IPS DF 19.7 (cell line): ENCODE data around the gene GRIN2A.
A peak's percentile ranks its signal among the peaks of the same experiment; 100 is the strongest.

Source experiments
- DNase-seq: peaks from one replicate; pipeline ENCODE4 v3.0.0-alpha.2; 2013; ENCODE audit warnings: low read depth, low spot score

The GRIN2A gene

DNA sequence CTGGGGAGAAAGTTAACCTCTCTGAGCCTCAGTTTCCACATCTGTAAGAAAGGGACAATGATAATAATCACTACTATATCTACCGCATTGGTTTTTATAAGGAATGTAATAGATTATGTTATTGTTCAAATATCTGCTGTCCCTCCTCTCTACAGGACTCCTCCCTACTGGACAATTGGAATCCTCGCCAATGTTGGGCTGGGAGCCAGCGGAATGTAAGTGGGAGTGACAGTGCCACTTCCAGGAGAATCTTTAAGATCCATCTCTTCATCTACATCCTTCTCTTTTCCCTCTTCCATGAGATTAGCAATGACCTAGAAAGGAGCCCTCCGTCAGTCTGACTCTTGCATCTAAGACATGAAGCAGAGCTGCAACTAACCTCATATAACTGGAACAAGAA, 95.1 kb downstream of the GRIN2A start:
- DNase-seq, result no peak

DNA sequence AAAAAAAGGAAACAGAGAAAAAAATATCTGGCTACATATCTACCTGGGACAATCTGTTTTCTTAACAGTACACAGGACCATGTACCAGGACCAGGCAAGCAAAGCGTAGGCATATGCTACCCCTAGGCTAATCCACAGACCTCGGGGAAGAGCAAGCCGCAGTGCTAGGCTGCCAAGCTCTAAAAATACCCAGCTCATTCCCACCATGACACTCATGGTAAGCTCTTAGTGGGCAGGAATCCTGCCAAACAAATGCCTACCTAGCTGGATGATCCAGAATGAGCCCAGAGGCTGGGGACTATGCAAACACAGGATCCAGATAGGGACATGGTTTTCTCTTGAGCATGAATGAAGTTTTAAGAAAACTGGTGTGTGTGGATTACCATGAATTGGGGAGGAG, 95.6 kb downstream of the GRIN2A start:
- no peak for DNase-seq

DNA sequence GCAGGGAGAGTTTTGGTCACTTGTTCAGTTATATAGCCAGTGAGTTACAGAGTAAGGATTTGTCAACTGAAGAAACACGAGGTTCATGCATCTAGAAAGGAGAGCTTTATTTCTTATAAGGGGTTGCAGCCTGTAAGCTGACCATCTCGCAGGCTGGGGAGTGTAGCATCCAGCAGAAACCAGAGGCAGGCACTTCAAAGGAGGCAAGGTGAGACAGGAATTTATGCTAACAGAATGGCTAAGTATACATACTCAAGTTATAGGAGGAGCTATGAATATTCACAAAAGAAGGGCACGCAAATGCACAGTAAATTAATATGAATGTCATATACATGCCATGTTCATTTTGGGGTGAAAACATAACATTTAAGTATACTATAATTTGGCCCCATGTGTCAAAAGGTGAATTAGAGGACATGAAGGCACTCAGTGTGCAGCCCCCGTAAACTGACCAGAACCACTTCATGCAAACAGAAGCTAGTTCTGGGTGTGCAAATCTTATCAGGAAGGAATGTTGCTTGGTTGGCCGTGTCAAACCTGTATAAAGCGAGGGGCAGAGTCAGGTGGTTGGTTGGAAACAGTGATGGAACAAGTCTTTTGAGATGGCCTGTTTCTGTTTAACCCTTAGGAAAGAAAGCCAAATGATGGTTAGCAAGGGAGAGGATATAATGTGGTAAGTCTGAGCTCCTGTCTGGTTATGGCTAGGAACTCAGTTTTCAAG, 97.0 kb downstream of the GRIN2A start:
- DNase-seq, result no peak

DNA sequence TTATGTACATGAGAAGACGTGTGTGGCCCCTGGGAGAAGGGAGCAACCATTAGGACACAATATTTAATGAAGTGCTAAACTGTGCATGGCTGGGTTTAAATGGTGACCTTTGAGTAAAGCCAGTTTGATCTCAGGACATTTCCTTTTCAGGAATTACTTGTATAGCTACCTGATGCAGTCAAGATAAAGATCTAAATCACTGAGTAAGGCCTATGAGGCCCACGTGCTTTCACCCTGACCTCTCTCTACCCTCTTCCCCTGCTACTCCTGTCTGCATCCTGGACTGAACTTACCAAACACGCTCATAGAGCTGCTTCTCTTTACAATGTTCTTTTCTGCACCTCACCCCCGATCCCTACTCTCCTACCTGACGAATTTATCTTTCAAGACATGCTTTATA, 98.9 kb downstream of the GRIN2A start:
- DNase-seq, result no peak

DNA sequence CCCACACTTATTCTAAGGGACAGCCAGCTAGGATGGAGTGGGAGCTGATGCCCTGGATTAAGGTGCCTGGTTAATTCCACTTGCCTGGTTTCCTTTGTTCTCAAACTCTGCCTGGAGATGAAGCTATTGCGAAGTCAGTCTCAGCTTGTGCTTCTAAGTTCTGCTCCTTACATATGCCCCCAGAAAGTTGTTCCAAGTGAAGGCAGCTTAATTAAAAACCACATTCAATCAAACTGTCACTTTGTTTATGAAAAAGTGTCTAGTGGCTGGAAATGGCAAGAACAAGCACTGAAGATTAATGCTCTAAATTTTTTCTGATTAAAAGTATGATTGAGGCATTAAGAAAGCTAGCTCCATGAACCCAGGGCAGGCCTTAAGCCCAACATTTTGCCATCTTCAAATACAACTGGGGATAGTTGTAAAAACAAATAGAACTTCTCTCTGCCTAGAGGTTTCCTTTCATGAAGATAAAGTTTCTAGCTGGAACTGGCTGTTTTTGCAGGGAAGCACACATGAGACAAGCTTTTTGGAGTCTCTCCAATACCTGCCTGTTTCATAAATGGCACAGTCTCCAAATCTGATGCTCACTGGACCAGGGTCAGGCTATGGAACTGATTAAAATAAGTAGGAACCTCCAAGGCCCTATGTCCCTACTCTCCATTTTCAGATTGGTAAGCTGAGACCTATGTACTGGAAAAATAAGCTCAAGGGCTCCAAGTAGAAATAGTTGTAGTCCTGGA, 100.9 kb downstream of the GRIN2A start:
- DNase-seq, result no peak

DNA sequence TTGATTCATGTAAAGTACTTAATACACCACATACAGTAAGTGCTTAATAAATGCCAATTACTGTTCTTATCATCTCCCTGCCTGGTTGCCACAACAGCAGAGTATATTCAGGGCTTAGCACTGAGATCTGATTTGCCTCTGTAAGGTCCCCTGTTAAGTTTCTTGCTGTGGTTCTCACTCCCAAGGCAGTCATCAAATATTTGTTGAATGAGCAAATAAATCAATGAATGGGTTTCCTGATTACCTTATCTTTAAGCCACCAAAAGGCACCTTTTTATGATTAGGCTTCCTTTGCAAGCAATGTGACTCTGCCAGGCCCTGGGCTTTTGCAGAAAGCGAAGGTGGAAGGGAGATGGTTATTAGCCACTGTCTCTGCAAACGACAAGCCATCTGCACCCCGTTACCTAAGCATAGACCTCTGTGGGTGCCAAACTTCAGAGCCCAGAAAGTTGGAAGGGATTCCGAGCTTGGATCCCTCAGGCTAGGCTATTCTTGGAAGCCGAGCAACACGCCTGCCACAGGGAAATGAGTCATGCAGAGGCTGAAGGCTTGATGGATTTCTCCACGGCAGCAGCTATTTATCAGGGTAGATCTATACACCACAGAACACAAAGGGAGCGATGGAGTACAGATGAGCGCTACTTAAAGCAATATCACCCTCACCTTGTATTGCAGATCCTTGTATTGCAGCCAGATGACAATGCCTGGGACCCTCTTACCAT, 102.0 kb downstream of the GRIN2A start:
- no peak for DNase-seq

DNA sequence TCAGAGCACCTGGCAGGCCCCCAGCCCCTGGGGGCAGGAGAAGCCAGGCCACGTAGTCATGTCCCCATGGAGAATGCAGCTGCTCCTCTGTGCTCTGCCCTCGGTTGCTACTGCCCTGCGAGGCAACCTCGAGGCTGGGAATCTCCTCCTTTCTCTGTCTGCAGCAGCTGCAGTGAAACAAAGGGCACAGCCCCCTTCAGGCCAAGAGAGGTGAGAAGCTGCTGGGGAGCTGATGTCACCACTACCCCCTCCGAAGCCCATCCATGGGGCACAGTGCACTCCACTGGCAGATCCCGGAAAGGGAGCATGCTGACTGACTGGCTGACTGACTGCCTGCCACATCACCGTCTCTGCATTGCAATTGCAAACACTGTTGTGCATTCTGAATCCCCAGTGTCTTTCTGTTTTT, 103.7 kb downstream of the GRIN2A start:
- peak; percentile 45 for DNase-seq

DNA sequence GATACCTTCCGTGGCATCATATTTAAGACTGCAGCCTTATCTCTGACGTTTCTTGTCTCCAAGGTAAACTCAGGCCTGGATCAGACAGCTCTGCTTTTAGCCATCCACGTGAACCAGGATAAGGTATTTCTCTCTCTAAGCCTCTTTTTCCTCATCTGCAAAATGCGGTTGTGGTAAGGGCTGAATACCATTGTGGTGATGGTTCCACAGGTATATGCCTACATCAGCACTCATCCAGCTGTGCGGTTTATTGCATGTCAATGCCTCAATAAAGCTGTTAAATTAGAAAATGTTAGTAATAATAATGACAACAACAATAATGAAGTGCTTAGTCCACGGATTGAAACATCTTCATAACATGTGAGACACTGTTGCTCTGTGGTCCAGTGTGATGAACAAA, 104.4 kb downstream of the GRIN2A start:
- no peak for DNase-seq

DNA sequence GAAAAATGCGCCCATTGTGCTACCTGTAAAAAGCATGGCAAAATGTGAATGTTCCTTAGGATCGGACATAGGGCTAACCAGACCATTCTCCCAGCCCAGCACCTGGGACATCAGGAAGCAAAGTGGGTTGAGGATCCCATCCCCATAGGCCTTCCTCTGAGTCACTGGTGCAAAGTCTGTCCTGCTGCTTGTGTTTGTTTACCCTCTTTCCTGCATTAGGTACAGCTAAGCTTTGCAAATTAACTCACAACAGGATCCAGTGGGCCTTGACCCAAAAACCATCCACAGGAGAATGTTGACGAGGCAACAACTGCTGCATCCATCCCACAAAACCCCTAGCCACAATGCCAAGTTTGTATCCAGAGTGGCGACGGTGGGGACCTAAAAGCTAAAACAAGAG, 106.2 kb downstream of the GRIN2A start:
- no peak for DNase-seq

DNA sequence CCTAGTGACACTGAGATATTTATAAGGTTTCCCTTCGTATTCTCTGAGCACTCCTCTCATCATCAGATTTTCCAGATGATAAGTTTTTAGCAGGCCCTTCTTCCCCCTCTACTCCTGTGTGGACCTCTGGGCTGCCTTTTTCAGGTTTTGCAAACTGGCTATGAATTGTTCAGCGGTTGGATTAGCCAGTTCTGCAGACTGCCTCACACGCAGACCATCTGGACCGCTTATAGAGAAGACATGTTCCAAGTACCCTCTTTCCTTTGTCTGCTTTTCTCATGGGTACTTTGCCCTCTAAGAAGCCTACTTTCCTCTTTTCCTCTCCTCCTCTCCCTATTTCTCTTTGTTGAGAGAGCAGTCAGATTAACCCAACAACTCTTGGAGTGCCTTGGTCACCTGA, 111.6 kb downstream of the GRIN2A start:
- no peak for DNase-seq

DNA sequence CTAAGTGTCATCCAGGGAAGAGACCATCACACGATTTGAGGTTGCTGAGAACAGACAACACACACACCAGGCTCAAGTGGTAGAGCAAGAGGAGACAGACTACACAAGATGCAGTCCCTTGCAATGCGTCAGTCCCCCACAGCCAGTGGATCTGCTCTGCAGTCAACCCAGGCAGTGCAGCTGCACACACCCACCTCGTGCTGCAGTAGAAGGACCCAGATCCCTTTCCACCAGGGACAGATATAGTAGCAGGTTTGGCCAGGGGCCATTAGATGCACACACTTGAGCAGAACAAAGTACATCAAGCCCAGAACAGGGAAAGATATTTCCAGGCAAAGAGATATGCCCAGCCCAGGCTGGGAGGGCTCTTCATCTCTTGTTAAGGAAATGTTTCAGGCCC, 112.9 kb downstream of the GRIN2A start:
- DNase-seq, result no peak

DNA sequence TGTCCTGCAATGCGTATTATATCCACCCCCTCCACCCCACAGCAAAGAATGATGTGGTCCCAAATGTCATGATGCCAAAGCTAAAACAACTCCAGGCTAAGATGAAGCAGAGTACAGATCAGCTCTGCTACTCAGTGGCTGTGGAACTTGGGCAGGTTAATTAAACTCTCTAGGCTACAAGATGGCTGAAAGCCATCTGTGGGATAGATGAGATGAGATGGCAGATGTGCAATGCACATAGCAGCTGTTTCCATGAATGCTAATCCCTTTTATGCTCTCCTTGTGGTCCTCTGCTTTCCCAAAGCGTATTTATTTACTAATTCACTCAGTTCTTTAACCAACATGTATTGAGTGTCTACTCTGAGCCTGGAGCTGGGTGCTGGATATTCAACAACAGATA, 114.4 kb downstream of the GRIN2A start:
- DNase-seq, result no peak

DNA sequence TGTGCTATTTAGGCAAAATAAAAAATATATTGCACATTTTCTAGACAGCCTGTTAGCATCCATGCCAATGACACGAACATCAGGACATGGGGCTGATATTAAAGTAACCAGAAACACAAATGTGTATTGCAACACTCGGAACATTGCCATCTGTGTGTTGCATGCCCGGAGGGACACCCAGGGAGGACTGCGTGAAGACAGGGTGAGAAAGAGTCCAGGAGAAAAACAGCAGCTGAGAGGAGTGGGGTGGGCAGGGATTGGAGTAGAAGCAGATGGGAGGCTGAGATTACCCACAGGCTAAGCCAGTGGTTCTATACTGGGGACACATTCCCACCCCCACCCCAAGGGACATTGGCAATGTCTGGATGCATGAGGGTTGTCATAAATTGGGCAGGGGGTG, 114.8 kb downstream of the GRIN2A start:
- no peak for DNase-seq

DNA sequence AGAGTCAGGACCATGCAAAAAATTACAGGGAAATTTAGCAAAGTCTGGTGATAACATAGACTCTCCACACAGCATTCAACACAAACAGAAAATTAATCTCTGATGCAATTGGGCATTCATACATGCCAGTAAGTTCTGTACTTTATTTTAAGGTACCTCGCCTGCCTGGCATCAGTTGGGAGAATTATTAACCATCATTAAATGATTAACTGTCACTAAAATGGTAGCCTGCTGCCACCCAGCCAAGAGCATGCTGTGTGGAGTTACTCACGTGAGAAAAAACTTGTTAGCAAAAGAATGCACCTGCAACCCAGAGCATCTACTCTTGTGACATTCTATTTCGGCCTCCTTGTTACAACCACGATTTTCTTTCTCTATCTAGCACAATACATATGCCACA, 117.2 kb downstream of the GRIN2A start:
- DNase-seq, result no peak

DNA sequence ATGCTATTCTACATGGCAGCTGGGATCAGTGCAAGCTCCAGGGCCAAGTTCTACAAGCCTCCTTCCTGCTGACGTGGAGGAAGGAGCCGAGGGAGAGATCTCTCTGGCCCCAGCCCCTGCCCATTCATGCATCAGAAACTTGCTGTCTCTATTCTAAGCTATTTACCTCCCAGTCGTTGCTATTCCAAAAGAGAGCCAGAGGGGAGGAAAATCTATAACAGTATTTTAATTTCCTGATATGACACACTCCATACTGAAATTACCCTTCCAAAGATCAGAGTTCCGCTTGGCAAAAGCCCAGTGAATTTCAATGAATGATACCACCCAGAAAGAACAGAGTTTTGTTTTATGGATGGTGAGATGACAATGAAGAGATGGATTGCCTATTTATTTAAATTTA, 133.4 kb downstream of the GRIN2A start:
- DNase-seq, result no peak

DNA sequence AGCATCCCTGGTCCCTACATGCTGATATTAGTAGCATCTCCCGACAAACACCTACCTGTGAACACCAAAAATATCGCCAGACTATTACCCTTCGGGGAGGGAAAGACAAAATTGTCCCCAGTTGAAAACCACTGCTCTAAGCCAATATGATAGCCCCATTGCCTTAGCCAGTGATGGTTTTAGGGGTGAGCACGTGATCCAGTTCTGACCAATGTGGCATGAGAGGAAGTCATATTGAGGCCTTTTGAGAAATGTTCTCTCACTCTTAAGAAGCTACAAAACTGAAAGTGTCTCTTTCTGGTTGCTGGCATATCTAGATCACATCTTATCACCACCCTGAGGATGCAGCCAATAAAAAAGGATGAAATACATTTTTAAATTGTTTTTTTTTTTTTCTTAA, 136.3 kb downstream of the GRIN2A start:
- no peak for DNase-seq

DNA sequence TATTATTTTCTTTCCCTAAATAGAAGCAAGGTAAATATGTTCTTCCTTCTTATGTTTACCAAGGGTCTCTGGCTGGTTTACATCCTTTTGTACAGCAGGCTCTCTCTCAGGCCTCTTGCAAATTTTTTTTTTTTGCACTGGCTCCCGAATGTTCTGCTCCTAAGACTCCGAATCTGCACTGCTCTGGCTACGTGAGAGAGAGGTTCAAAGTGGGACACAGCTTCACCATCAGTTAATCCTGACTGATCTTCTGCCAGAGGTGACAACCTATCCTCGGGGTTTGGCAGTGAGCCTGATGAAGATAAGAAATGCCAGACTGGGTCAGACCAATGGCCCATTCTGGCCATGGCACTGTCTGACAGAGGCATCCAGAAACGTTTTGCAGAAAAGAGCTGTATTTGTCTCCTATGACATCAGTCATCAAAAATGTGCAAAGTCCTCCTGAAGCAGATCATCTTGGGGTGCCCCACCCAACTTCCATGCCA, 136.9 kb downstream of the GRIN2A start:
- DNase-seq, result no peak

DNA sequence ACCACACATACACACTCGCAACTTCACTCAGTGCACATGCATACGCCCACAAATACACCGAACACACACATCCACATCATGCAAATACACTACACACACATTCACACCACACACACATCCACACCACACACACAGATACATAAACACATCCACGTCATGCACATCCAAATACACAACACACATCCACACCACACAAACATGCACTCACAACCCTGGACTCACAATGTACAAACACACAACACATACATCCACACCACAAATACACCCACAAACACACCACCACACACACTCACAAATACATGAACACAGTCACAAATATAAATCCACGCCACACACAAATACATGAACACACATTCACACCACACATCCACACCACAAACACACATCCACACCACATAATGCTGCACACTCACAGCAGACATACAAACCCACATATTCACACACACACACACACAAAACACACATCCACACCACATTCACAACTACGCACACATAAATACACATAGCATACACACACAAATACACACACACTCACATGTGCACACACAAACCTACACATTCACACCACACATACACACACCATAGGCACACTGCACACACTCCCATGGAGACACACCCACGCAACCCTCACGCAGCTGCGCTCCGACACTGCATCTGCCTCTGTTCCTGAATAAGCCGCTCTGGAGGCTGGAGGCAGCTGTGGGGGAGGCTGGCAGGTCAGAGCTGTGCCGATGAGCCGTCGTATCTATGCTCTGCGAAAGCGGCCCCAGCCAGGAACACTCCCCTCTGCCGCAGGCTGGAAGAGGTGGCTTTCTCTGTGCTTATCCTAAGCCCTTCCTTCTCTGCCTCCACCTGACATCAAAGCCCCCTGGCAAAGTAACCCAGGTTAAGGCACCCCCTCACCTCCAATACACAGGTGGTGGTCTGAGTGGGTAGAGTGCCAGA, 141.8 kb downstream of the GRIN2A start:
- DNase-seq, result no peak

DNA sequence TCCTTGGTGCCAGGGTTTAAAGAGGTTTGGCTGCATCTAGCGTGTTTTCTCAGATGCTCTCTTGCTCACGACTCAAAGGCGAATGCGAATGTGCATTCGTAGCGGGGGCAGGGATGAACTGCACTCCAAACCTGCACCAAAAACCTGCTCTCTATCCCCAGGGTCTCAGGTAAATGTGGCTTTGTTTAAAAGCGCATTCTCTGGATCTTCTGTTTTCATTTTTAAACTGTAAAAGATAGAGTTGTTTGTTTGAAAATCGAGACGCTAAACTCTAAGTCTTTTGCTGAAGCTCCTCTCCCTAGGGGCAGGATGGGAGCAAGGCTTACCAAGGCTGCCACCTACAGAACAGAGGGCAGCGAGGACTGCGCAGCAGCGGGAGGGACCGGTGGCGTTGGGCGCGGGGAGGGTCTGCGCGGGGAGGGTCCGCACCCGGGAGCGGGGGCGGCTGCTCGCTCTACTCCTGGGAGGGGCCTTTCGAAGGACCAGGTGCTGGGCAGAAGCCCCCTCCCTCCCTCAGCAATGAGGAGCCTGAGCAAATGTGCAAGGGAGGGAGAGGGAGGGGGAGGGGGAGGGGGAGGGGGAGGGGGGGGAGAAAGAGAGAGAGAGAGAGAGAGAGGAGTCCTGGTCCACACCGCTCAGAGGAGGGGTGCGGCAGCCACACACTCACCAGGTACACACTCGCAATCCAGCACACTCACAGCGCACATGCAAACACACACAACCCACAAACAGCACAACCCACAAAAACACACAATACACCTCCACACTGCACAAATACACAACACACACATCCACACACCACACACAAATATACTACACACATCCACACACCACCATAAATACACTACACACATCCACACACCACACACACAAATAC, 142.8 kb downstream of the GRIN2A start:
- peak; percentile 47 for DNase-seq

DNA sequence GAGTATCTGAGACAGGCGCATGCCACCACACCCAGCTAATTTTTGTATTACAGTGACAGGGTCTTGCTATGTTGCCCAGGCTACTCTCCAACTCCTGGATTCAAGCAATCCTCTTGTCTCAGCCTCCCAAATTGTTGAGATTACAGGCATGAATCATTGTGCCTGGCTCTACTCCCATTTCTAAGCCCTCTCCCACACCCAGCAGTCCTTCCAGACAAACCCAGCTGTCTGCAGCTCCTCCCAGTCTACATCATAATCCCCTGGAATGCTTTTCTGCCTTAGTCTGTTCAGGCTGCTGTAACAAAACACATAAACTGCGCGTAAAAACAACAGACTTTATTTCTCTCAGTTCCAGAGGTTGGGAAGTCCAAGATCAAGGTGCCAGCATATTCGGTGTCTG, 144.5 kb downstream of the GRIN2A start:
- no peak for DNase-seq

DNA sequence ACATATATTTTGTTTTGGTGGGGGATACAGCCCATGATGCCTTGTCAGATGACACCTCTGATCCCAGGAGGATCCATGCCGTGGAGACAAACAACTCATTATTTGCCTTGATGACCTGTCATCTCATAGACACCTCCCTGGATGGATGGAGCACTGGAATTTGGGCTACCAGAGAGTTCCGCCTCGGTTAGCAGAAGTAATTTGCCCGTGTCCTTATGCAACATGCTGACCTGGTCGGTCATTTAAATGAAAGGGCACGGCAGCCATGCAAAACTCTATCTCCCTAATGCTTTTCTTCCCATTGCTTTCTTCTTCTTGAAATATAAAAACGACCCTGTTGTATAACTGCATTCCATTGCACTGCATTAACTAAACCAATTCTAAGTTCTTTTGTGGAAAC, 145.3 kb downstream of the GRIN2A start:
- no peak for DNase-seq
